Measurements from ENCODE around the gene HERC6. TPM values are rescaled to one million over a fixed set of nuclear protein-coding genes. Genes with fewer than 3 reads are reported as not detected.

HERC6 gene
- total and polyA plus RNA-seq, 2 of the 8 experiments (the other 6 are each of a cell fraction or from before 2014, with no cell fraction given): 3.7 to 3.8 TPM

GRCh38 chr4:88456670-88457306 is 78.1 kb downstream of the HERC6 start, which contains the start of gene HERC5 (continued):
- no peak for TF ChIP-seq FOSL1 (IDR thresholded peaks at IDR 0.05; ENCODE audit: insufficient read depth, low read depth, low read length)
- peak; percentile 97 for TF ChIP-seq KDM4A (IDR thresholded peaks at IDR 0.05; ENCODE audit: low read depth, low read length, severe bottlenecking)
- peak; percentile 52; the same call in 1 of the 2 replicates for TF ChIP-seq PHF8 (conservative IDR thresholded peaks at IDR 0.05; ENCODE audit: low read depth, low read length)
- no peak for TF ChIP-seq RFX5 (IDR thresholded peaks at IDR 0.05; ENCODE audit: borderline replicate concordance, low read depth, low read length)
- TF ChIP-seq TAF7 (optimal IDR thresholded peaks at IDR 0.05; ENCODE audit: borderline replicate concordance, low read depth, low read length): peak; percentile 26
- TF ChIP-seq RNF2 (IDR thresholded peaks at IDR 0.05; ENCODE audit: borderline replicate concordance, low read depth, low read length, missing control alignments, poor library complexity, severe bottlenecking): no peak
- peak; percentile 76 for TF ChIP-seq USF2 (IDR thresholded peaks at IDR 0.05; ENCODE audit: low read length)
- TF ChIP-seq SP4 (IDR thresholded peaks at IDR 0.05; ENCODE audit: low read length): 0 out of 2 replicates have a peak, but pooled peaks have one; percentile 47
- no peak for TF ChIP-seq GABPA (IDR thresholded peaks at IDR 0.05; ENCODE audit: borderline replicate concordance, insufficient read depth, low read length)
- TF ChIP-seq HDAC6 (IDR thresholded peaks at IDR 0.05; ENCODE audit: low read depth, low read length): no peak
- no peak for TF ChIP-seq EP300 (IDR thresholded peaks at IDR 0.05; ENCODE audit: borderline replicate concordance in 1 of 2, low read depth in 2 of 2, low read length in 2 of 2)
- TF ChIP-seq POLR2AphosphoS5 (IDR thresholded peaks at IDR 0.05; ENCODE audit: low read depth, low read length): peak; percentile 50; the same call in 1 of the 2 replicates
- TF ChIP-seq YY1 (IDR thresholded peaks at IDR 0.05; ENCODE audit: low read depth, low read length): peak; percentile 64
- TF ChIP-seq JUND (IDR thresholded peaks at IDR 0.05; ENCODE audit: low read length): peak; percentile 57; the same call in 1 of the 2 replicates
- TF ChIP-seq E2F6 (IDR thresholded peaks at IDR 0.05): peak; percentile 93
- peak; percentile 50 for TF ChIP-seq CREB1 (IDR thresholded peaks at IDR 0.05)
- TF ChIP-seq ATF3 (IDR thresholded peaks at IDR 0.05; ENCODE audit: insufficient read depth, low read depth, low read length): no peak
- TF ChIP-seq SAP30 (IDR thresholded peaks at IDR 0.05; ENCODE audit: insufficient read depth, insufficient replicate concordance, low read length): peak; percentile 31
- no peak for TF ChIP-seq CTBP2 (IDR thresholded peaks at IDR 0.05; ENCODE audit: borderline replicate concordance, insufficient read depth, insufficient read length, low read length)
- TF ChIP-seq CEBPB (IDR thresholded peaks at IDR 0.05; ENCODE audit: low read depth, low read length): no peak

Measured in H1 (cell line).